ENCODE data around the gene DQX1. TPM values are rescaled to one million over a fixed set of nuclear protein-coding genes. Genes with fewer than 3 reads are reported as not detected.

Gene DQX1
- total and polyA plus RNA-seq, 2 of the 8 experiments (the other 6 are each of a cell fraction or from before 2014, with no cell fraction given), result 0.76 to 1.1 TPM

GRCh38 chr2:74529357-74530238 is 3.6 kb upstream of the DQX1 start, which contains the start of the genes AUP1 and HTRA2 (continued):
- no peak for TF ChIP-seq CTCF (IDR thresholded peaks at IDR 0.05; ENCODE audit: control extremely low read depth in 1 of 3, insufficient read depth in 1 of 3, low read depth in 1 of 3, low read length in 3 of 3)
- no peak for TF ChIP-seq ATF2 (IDR thresholded peaks at IDR 0.05; ENCODE audit: low read length)
- no peak for TF ChIP-seq USF2 (IDR thresholded peaks at IDR 0.05; ENCODE audit: low read length)
- TF ChIP-seq RNF2 (IDR thresholded peaks at IDR 0.05; ENCODE audit: borderline replicate concordance, low read depth, low read length, missing control alignments, poor library complexity, severe bottlenecking), result no peak
- TF ChIP-seq CBX5 (IDR thresholded peaks at IDR 0.05; ENCODE audit: low read depth, low read length), result no peak
- TF ChIP-seq RAD21 (IDR thresholded peaks at IDR 0.05 in 1 of 2, conservative IDR thresholded peaks at IDR 0.05 in 1 of 2; ENCODE audit: low read depth in 2 of 2, low read length in 2 of 2), result 0 out of 4 replicates have a peak, but pooled peaks of 1 of the 2 experiments have one; percentile 3
- TF ChIP-seq POLR2AphosphoS5 (IDR thresholded peaks at IDR 0.05; ENCODE audit: low read depth, low read length), result peak; percentile 30; the same call in 1 of the 2 replicates
- peak; percentile 70; the same call in 1 of the 2 replicates for TF ChIP-seq TBP (IDR thresholded peaks at IDR 0.05; ENCODE audit: low read depth, low read length)
- TF ChIP-seq PHF8 (conservative IDR thresholded peaks at IDR 0.05; ENCODE audit: low read depth, low read length), result peak; percentile 99
- TF ChIP-seq TAF7 (optimal IDR thresholded peaks at IDR 0.05; ENCODE audit: borderline replicate concordance, low read depth, low read length), result peak; percentile 82
- no peak for TF ChIP-seq CTBP2 (IDR thresholded peaks at IDR 0.05; ENCODE audit: borderline replicate concordance, insufficient read depth, insufficient read length, low read length)
- TF ChIP-seq YY1 (IDR thresholded peaks at IDR 0.05; ENCODE audit: low read depth, low read length), result peak; percentile 98
- TF ChIP-seq GTF2F1 (IDR thresholded peaks at IDR 0.05; ENCODE audit: borderline replicate concordance, low read depth, low read length), result no peak; the same call in 1 of the 2 replicates
- TF ChIP-seq SUZ12 (IDR thresholded peaks at IDR 0.05; ENCODE audit: low read length), result no peak
- no peak for TF ChIP-seq SIRT6 (IDR thresholded peaks at IDR 0.05; ENCODE audit: low read length)
- TF ChIP-seq SIX5 (IDR thresholded peaks at IDR 0.05; ENCODE audit: low read depth, low read length), result peak; percentile 85
